HG02870 (cell line): ENCODE results near the gene DLX4.

ENCODE experiments used
- ATAC-seq: cut with Tn5 transposase; IDR thresholded peaks from one replicate; pipeline ENCODE4 v1.9.1; 2021; ENCODE audit warnings: mild to moderate bottlenecking, moderate library complexity; ENCODE audit not compliant: unreplicated experiment

DLX4 gene

GRCh38 chr17:49998836-49999511, 30.0 kb downstream of the DLX4 start:
- no peak for ATAC-seq

- no peak for ATAC-seq
These were observed 34.9 kb downstream of the DLX4 start for GRCh38 chr17:50003911-50004310.

GRCh38 chr17:50009282-50009681, 40.3 kb downstream of the DLX4 start:
- no peak for ATAC-seq

- no peak for ATAC-seq
These were observed 44.1 kb downstream of the DLX4 start for GRCh38 chr17:50013079-50013478.

- no peak for ATAC-seq
These were observed 45.6 kb downstream of the DLX4 start for GRCh38 chr17:50014471-50015088.

GRCh38 chr17:50015146-50015545, 46.2 kb downstream of the DLX4 start:
- ATAC-seq, result no peak

GRCh38 chr17:50018909-50019308, 49.9 kb downstream of the DLX4 start:
- ATAC-seq, result no peak

- no peak for ATAC-seq
These were observed 52.0 kb downstream of the DLX4 start for GRCh38 chr17:50020841-50021599.

- ATAC-seq, result no peak
These were observed 52.8 kb downstream of the DLX4 start for GRCh38 chr17:50021681-50022370.

GRCh38 chr17:50022463-50023130, 53.6 kb downstream of the DLX4 start:
- no peak for ATAC-seq

- ATAC-seq, result no peak
These were observed 54.5 kb downstream of the DLX4 start for GRCh38 chr17:50023520-50023919.
